UCSD-AML1 (cell line): ENCODE data around the gene IFT25.
"Not testable (repeated sequence)": the region's sequence is repeated elsewhere in the genome, so short reads cannot be mapped to it uniquely, and the experiment has no call there.

ENCODE experiments used
- DNase-seq: peaks from one replicate; lab custom pipeline; 2025; ENCODE audit not compliant: unreplicated experiment; lab: John Stamatoyannopoulos, UW

Gene IFT25

DNA sequence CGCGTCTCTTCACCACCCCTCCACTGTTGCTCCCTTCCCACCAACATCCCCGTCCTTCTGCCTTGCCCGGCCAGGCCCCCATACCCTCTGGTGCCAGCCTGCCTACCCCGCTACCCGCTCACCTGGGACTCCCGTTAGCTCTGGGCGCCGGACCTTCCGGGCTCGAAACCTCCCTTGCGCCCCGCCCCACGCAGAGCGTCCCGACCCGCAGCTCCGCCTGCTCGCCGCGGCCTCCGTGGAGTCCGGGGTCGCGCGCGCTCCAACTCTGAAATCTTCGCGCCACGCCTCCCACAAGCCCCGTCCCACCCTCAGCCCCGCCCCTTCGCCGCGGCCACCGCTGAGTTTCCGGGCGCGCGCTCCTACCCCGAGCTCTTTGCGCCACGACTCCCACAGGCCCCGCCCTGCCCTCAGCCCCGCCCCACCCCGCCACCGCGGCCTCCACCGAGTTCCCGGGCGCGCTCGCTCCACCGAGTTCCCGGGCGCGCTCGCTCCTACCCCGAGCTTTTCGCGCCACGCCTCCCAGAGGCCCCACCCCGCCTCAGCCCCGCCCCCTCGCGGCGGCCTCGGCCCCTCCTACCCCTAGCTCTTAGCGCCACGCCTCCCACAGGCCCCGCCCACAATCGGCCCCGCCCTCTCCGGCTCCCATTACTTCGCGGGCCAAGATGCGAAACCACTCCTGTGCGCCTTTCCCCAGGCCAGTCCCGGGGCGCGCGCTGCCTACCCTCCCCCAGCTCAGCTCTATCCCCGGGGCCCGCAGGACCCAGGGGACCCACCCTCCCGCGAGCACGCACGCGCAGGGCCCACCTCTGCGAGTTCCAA is at the start of gene IFT25:
TSS of gene IFT25 (minus strand) at position 267 of the 819 bp plus-strand sequence. CDS start 5,617 bp downstream, outside the sequence.
- DNase-seq, result peak; percentile 100

GRCh38 chr1:53994516-53994915 is 49.0 kb upstream of the IFT25 start:
- DNase-seq, result not testable (repeated sequence)

DNA sequence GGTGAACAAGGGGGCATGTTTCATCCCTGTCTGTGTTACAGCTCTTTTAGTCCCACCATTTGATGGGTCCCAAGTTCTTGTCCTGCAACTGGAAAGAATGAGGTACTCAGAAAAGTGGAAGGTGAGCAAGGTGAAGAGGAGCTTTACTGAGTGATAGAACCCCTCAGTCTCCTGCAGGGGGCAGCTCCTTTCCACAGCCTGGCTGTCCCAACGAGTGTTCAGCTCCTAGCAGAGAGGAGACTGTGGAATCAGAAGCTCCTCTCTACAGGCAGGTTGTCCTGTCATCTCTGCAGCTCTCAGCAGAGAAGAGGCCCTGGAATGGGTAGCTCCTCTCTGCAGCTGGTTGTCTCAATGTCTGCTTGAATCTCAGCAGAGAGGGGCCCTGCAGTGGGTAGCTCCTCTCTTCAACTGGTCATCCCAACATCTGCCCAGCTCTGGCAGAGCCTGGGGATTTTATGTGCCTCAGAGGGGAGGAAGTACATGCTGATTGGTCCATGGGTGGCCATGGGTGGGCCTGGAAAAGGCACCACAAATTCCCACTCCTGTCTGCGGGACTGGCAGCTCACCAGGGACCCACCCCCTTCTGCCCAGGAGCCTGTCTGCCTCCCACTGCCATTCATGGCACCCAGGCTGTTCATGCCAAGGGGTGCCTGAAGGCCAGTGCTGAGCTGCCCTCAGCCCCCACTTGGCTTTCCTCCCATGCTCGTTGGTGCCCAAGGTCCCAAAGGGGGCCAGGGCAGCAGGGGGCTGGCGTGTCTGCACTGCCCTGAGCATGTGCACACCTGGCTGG is 46.8 kb upstream of the IFT25 start:
- no peak for DNase-seq

DNA sequence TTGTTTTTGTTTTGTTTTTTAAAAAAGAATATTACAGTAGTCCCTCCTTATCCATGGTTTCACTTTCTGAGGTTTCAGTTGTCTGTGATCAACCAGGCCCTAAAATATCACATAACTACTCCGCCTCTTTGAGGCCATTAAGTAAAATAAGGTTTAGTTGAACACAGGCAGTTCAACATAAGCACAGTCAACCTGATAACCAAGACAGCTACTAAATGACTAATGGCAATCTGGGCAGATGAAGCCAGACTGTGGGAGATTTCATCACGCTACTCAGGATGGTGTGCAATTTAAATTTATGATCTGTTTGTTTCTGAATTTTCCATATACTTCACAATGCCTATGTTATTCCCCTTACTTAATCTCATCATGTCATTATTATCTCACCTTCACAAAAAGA is 42.4 kb upstream of the IFT25 start:
- DNase-seq, result no peak

GRCh38 chr1:53986458-53986857 is 41.0 kb upstream of the IFT25 start:
- no peak for DNase-seq

- DNase-seq, result no peak
Observed at GRCh38 chr1:53984726-53985125, 39.2 kb upstream of the IFT25 start.

DNA sequence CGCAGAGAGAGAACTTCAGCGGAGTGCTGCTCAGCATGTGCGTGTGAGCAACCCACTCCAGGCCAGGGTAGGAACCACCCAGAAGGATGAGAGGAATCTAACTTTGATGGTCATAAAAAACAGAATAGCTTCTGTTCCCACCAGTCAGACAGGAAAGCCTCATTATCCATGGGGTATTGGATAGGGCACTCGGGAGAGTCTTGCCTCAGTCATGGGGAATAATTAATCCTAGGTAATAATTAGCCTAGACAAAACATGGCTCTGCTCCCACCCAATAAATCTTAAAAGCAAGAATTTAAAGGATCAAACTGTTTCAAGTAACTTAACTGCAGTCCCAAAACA is 37.2 kb upstream of the IFT25 start:
- DNase-seq, result no peak

DNA sequence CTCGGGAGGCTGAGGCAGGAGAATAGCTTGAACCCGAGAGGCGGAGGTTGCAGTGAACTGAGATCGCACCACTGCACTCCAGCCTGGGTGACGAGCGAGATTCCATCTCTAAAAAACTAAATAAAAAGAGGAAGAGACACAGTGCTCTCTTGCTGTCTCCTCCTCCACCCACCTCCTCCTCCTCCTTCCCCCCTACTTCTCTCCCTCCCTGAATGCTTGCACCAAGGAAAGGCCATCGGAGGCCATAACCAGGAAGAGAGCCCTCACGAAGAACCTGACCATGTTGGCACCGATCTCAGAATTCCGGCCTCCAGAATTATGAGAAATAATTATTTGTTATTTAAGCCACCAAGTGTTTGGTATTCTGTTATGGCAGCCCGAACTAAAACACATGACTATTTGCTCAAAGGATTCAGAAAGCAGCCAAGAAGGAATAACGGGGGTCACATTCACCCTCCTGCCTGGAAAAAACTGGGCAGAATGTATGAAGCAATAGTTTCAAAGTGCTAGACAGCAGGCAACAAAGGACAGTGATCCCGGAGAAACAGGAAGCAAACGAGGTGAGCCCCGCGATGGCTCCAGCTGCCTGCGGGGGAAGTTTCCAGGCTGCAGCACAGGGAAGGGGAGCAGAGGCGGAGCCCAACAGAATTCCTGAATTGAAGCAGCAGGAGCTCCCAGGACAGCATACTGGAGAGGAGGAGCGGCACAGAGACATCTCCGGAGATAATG is 36.7 kb upstream of the IFT25 start:
- no peak for DNase-seq

DNA sequence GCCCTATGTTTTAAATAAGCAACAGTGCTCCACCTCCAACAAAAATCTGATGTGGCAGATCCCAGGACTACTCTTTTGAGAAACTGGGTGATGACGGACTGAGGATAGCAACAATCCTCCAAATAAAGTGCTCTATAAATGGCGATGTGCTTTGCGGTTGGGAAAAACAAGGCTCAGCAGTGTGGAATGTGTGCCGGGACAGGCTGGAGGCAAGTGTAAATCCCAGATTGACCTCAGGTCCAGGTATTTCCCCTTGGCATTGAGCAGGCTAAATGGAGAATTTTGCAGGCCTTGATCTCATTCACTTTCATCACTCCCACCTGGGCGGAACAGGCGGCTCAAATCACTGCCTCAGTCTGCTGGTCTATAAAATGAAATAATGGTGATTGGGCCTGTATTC is 35.7 kb upstream of the IFT25 start:
- no peak for DNase-seq

GRCh38 chr1:53979712-53980450 is 34.4 kb upstream of the IFT25 start:
- DNase-seq, result no peak

DNA sequence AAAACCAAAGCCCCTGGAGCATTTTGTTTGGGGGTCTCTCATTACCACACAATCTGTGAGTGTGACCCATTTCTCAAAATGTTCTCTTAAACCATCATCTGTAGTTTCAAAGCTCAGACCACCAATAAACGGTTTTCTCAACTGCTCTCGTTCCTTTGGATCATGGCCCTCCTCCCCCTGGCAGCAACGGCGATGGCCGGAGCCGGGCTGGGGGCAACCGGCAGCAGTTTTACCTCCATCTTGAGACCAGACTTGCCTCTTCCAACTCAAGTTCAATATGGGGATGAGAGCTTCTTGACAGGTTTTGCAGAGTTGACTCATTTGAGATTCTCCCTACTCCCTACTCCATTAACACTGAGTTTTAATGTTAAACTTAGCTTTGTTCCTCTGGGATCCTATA is 30.4 kb upstream of the IFT25 start:
- no peak for DNase-seq

- no peak for DNase-seq
Observed at GRCh38 chr1:53971718-53972117, 26.2 kb upstream of the IFT25 start.

GRCh38 chr1:53969323-53969722 is 23.8 kb upstream of the IFT25 start:
- not testable (repeated sequence) for DNase-seq

- no peak for DNase-seq
Observed at GRCh38 chr1:53968125-53968513, 22.6 kb upstream of the IFT25 start.

DNA sequence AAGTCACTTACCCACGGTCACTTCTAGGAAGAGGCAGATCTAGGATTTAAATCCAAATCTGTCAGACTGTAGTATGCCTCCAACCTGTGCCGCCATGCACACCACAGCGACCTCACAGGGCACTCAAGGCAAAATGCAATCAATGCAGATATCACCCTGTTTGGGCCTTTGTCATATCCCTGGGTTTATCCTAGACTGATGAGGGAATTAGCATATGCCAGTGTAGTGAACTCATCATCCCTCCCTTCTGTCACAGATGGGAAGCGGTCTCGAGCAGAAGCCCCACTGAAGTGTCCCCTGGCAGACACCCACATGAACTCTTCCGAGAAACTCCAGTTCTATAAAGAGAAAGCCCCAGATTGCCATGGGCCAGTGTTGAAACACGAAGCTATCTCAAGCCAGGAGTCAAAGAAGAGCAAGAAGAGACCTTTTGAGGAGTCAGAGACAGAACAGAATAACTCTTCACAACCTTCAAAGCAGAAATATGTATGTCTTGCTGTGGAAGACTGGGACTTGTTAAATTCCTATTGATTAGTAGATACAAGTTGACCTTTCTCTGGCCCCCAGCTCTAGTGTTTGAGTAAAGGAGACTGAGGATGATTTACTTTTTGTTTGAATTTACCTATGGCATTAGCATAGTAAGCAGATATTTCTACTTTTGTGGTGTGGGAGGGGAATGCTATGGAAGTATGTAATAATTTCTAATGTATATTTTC is 22.1 kb upstream of the IFT25 start:
- no peak for DNase-seq

DNA sequence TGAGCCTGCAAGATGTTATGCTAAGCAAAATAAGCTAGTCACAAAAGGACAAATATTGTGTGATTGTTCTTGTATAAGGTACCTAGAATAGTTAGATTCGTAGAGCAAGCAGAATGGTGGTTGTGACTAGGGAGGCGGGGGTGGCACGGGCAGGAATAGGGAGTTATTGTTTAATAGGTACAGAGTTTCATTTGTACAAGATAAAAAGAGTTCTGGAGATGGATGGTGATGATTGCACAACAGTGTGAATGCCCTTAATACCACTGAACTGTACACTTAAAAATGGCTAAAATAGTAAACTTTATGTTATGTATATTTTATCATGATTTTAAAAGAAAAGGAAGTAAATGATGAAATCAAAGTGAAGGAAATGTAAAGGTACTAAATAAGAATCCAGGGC is 21.3 kb upstream of the IFT25 start:
- no peak for DNase-seq

GRCh38 chr1:53964109-53964508 is 18.6 kb upstream of the IFT25 start:
- DNase-seq, result no peak

DNA sequence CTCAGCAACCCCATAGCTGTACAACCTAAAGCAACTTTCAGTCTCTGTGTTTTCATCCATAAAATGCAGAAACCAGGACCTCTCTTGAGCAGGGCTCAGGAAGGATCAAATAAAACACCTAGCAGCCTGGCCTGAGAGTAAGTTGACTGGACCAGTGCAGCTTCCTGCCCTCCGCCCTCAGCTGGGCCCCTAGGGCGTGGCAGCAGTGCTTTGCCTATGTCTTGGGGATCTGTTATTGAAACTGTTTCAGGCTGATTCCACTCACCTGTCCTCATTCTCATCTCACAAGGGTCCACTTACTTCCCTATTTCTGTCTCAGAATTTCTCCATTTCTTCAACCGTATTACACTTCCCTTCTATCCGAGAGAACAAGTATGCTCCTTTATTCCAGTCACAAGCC is 18.0 kb upstream of the IFT25 start:
- no peak for DNase-seq

GRCh38 chr1:53962395-53962794 is 16.9 kb upstream of the IFT25 start:
- no peak for DNase-seq

- DNase-seq, result no peak
Observed at GRCh38 chr1:53959664-53960250, 14.3 kb upstream of the IFT25 start.
